NOMO-1 treated with DMSO at 0.1 percent for 48 hours (cell line): Measurements from ENCODE around the gene DPF1.

Experiments
- DNase-seq: peaks from one replicate; lab custom pipeline; 2025; ENCODE audit not compliant: unreplicated experiment; lab: John Stamatoyannopoulos, UW

DPF1 gene

GRCh38 chr19:38201731-38202130 is 22.3 kb downstream of the DPF1 start:
- no peak for DNase-seq

GRCh38 chr19:38199340-38199739 is 24.7 kb downstream of the DPF1 start:
- DNase-seq = no peak

- no peak for DNase-seq
These were observed 25.9 kb downstream of the DPF1 start for GRCh38 chr19:38197937-38198704.

- no peak for DNase-seq
These were observed 26.9 kb downstream of the DPF1 start for GRCh38 chr19:38196948-38197656.

GRCh38 chr19:38196245-38196837 is 27.7 kb downstream of the DPF1 start:
- no peak for DNase-seq

- no peak for DNase-seq
These were observed 28.8 kb downstream of the DPF1 start for GRCh38 chr19:38195237-38195636.

GRCh38 chr19:38194061-38194701 is 29.8 kb downstream of the DPF1 start:
- DNase-seq = no peak

- no peak for DNase-seq
These were observed 30.6 kb downstream of the DPF1 start for GRCh38 chr19:38193445-38193844.

- DNase-seq = no peak
These were observed 32.3 kb downstream of the DPF1 start for GRCh38 chr19:38191747-38192146.

GRCh38 chr19:38190793-38191192 is 33.2 kb downstream of the DPF1 start:
- DNase-seq = no peak

GRCh38 chr19:38190061-38190460 is 34.0 kb downstream of the DPF1 start:
- no peak for DNase-seq

GRCh38 chr19:38185562-38185961 is 38.5 kb downstream of the DPF1 start:
- DNase-seq = no peak

- no peak for DNase-seq
These were observed 39.2 kb downstream of the DPF1 start for GRCh38 chr19:38184815-38185214.

GRCh38 chr19:38183251-38183897 is 40.6 kb downstream of the DPF1 start:
- DNase-seq = no peak

GRCh38 chr19:38182536-38183210 is 41.3 kb downstream of the DPF1 start:
- no peak for DNase-seq

- DNase-seq = no peak
These were observed 44.0 kb downstream of the DPF1 start for GRCh38 chr19:38180071-38180470.

- DNase-seq = no peak
These were observed 48.6 kb downstream of the DPF1 start for GRCh38 chr19:38175422-38175821.

- DNase-seq = no peak
These were observed 50.6 kb downstream of the DPF1 start for GRCh38 chr19:38173291-38174041.

- no peak for DNase-seq
These were observed 52.0 kb downstream of the DPF1 start for GRCh38 chr19:38172001-38172400.

- no peak for DNase-seq
These were observed 53.7 kb downstream of the DPF1 start for GRCh38 chr19:38170334-38170733.
